Prostate gland (tissue), 2 donors: ENCODE data around the gene ZBTB16. TPM values are rescaled to one million over a fixed set of nuclear protein-coding genes. Genes with fewer than 3 reads are reported as not detected.
A peak's percentile ranks its signal among the peaks of the same experiment; 100 is the strongest.

Experiments
- DNase-seq: peaks from one replicate; pipeline ENCODE4 v3.0.0-alpha.2; 2019; ENCODE audit warnings: low spot score
- H3K27ac ChIP-seq, 2 donors: fragments of 200-600 bp; sonication (generic); 2 replicates each; pipeline ENCODE4 v1.5.1; 2017 to 2019
- H3K27me3 ChIP-seq: fragments of 200-600 bp; sonication (generic); replicated peaks from 2 replicates; pipeline ENCODE4 v1.5.1; 2019; ENCODE audit not compliant: insufficient read depth
- H3K36me3 ChIP-seq, 2 donors: fragments of 200-600 bp; sonication (generic); 1 replicate in 1 of 2; 2 replicates in 1 of 2; pipeline versions ENCODE4 v1.5.1 to v1.8.1; 2017 to 2019
- H3K4me1 ChIP-seq: fragments of 200-600 bp; sonication (generic); replicated peaks from 2 replicates; pipeline ENCODE4 v1.5.1; 2019
- H3K4me3 ChIP-seq, 2 donors: fragments of 200-600 bp; sonication (generic); 2 replicates each; pipeline ENCODE4 v1.5.1; 2017 to 2019
- H3K9me3 ChIP-seq: fragments of 200-600 bp; sonication (generic); 2 replicates; pipeline ENCODE4 v1.5.1; 2017
- POLR2A ChIP-seq: fragments of 450-650 bp; IDR thresholded peaks from one replicate; pipeline ENCODE4 v1.6.1; 2016; ENCODE audit warnings: antibody characterized with exemption, mild to moderate bottlenecking
- POLR2AphosphoS5 ChIP-seq: sonication (generic); formaldehyde crosslinking; IDR thresholded peaks from one replicate; pipeline ENCODE4 v1.6.1; 2017; ENCODE audit warnings: antibody characterized with exemption
- WGBS: methylation state at CpG from one replicate; pipeline ENCODE4 v1.1.5; 2018; 5-methylcytosine and 5-hydroxymethylcytosine counted together
- intact Hi-C: fragments of 100-400 bp; cut with DNase I; formaldehyde crosslinking; loops from one replicate; pipeline ENCODE4 v1.14.2; 2022
- total RNA-seq, 2 donors: library from RNA; depleted of rRNA; stranded (reverse); fragments of >200 nt; gene quantifications; one replicate each; pipeline ENCODE4 v1.1.0, GENCODE V29; 2016
- TF ChIP-seq, protein P1 (sequence below), 4 experiments: fragments of 200-600 bp in 2 of 4; fragments of 450-650 bp in 2 of 4; sonication (generic) in 2 of 4; IDR thresholded peaks; 1 replicate in 3 of 4; 2 replicates in 1 of 4; pipeline ENCODE4 v1.5.1; 2016 to 2019; ENCODE audit warnings: antibody characterized with exemption in 4 of 4, mild to moderate bottlenecking in 2 of 4, moderate library complexity in 2 of 4

Gene ZBTB16
- total RNA-seq, 2 donors from 2014 or later = 171 to 230 TPM

DNA sequence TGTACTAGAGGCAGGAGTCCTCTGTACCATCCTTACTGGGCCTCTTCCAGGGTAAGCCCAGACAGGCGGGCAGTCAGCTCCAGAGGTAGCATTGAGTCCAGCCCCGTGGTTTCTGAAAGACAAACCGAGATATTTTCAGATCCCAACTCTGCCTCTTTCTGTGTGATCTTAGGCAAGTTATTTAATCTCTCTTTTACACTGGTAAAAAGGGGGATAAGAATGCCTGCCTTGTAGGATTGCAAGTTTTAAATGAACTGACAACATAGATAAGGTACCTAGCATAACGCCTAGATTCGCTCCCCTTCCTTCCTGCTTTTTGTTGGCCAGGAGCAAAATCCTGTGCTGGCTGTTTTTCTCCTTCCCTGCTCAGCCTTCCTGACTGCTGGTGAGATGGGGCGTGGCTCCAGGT lies 180.2 kb downstream of the ZBTB16 start:
- TF ChIP-seq POLR2A = no peak
- TF ChIP-seq POLR2AphosphoS5 = no peak
- Histone ChIP-seq H3K36me3 (peaks cover 3 to 21% of the 10 kb centered on the region in 2 donors), H3K27ac (peak overlapping the region in 1 of 2 donors; percentile 17), H3K27me3 (no peaks in the 10 kb centered on the region), H3K4me1 (peaks cover 7% of the 10 kb centered on the region), H3K4me3 (no peak overlapping the region), H3K9me3 (no peaks in the 10 kb centered on the region)
- intact Hi-C loops = no loop called here
- DNase-seq = no peak
- WGBS = 79% methylated on average over 6 of the region's 6 CpGs

DNA sequence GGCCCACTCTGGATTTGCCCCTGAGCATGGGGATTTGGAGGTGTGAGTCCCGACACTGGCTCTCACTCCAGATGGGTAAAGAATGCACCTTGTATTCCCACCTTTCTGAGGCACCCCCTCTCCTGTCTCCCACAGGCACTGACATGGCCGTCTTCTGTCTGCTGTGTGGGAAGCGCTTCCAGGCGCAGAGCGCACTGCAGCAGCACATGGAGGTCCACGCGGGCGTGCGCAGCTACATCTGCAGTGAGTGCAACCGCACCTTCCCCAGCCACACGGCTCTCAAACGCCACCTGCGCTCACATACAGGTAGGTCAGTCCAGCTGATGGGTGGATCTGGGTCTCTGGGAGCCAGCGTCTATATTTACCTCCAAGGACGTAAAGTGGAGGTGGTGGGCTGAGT lies 182.5 kb downstream of the ZBTB16 start:
- peaks cover 4% of the 10 kb centered on the region for H3K4me1 ChIP-seq
- no peaks in the 10 kb centered on the region for H3K9me3 ChIP-seq
- intact Hi-C loops = no loop called here
- WGBS = 85% methylated on average over 15 of the region's 15 CpGs
- H3K36me3 ChIP-seq = peaks cover 3 to 21% of the 10 kb centered on the region in 2 donors
- no peak overlapping the region for H3K27ac ChIP-seq
- no peak overlapping the region for H3K4me3 ChIP-seq
- DNase-seq = no peak
- H3K27me3 ChIP-seq = no peaks in the 10 kb centered on the region
- TF ChIP-seq POLR2AphosphoS5 (no peak), POLR2A (no peak)
- TF ChIP-seq, protein P1, sequence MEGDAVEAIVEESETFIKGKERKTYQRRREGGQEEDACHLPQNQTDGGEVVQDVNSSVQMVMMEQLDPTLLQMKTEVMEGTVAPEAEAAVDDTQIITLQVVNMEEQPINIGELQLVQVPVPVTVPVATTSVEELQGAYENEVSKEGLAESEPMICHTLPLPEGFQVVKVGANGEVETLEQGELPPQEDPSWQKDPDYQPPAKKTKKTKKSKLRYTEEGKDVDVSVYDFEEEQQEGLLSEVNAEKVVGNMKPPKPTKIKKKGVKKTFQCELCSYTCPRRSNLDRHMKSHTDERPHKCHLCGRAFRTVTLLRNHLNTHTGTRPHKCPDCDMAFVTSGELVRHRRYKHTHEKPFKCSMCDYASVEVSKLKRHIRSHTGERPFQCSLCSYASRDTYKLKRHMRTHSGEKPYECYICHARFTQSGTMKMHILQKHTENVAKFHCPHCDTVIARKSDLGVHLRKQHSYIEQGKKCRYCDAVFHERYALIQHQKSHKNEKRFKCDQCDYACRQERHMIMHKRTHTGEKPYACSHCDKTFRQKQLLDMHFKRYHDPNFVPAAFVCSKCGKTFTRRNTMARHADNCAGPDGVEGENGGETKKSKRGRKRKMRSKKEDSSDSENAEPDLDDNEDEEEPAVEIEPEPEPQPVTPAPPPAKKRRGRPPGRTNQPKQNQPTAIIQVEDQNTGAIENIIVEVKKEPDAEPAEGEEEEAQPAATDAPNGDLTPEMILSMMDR (IDR thresholded peaks at IDR 0.05) = no peak

DNA sequence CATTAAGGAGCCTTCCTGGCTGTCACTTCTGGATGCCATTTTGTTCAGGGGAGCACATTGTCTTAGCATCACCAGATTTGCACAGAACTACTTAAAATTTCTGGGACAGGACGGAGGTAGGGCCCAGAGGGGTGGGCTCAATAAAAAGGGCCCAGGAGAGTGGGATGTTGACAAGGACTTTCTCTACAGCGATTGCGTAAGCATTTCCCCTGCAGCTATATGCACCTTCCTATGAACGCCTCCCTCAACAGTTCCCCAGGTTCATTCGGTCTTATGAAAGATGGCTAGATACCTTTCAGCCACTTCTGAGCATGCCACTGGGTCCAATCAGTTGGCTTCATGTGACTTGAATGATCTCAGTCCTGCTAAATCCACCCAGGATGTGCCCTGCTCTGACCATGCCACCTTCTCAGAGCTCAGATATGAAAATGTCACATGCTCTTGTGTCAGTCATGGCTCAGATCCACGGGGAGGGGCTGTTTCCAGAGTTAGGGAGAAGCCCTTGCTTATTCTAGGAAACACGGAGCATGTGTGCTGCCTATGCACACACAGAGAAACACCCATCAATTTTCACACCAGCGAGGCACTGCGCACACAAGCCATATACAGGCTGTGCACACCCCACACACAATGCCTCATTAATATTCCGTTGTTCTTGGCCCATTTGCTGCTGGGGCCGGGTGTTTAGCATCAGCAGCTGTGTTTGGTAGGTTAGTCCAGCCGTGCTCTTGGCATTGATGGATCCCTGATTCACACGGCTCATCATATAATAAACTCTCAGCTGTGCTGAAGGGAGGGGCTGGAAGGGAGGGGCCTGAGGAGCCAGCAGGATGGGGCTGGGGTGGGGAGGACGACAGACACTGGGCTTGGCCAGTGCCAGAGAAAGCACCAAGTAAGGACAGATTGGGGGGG lies 184.2 kb downstream of the ZBTB16 start:
- DNase-seq = no peak
- H3K4me1 ChIP-seq = no peaks in the 10 kb centered on the region

DNA sequence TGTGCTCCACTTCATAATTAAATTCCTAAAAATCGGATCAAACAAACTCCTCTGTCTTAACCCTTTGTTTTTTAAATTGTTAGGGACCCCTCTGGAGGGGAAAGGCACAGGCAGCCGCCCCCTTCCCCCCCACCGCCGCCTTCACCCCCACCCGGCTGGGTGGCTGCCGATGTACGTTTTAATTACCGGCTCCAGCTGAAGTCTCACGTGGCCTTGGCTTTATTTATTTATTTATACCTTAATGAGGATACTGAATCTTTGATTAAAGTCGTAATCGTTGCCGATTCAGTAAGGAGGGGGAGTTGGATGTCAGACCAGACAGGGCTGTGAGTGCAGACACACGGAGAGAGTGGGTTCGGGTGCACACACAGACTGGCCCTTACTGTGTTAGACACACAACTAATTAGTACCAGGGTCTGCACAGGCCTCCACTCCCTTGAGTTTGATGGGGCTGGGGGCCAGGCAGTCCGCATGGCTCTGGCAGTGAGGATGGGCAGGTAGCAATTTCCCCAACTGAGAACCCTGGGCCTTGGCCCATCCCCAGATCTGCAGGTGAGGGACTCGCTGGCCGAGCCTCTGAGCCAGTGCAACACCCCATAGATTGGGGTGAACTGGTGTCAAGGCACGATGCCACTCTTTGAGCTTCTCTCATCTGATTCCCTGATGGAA lies 185.3 kb downstream of the ZBTB16 start:
- H3K4me1 ChIP-seq = no peaks in the 10 kb centered on the region
- no peaks in the 10 kb centered on the region for H3K9me3 ChIP-seq
- peak overlapping the region in 1 of 2 donors; percentile 25 for H3K27ac ChIP-seq
- H3K27me3 ChIP-seq = no peaks in the 10 kb centered on the region
- intact Hi-C loops = no loop called here
- no peak overlapping the region for H3K4me3 ChIP-seq
- TF ChIP-seq POLR2A = no peak
- TF ChIP-seq, protein P1 (IDR thresholded peaks at IDR 0.05) = no peak
- 59% methylated on average over 18 of the region's 18 CpGs for WGBS
- peaks cover 3 to 28% of the 10 kb centered on the region in 2 donors for H3K36me3 ChIP-seq
- no peak for DNase-seq

More for the DNA sequence above, 184.2 kb downstream of the ZBTB16 start:
- WGBS = 47% methylated on average over 14 of the region's 14 CpGs
- Histone ChIP-seq H3K27ac (peak overlapping the region in 1 of 2 donors; percentile 25), H3K4me3 (no peak overlapping the region), H3K36me3 (peaks cover 3 to 27% of the 10 kb centered on the region in 2 donors), H3K27me3 (no peaks in the 10 kb centered on the region), H3K9me3 (no peaks in the 10 kb centered on the region)
- TF ChIP-seq POLR2A (no peak), POLR2AphosphoS5 (peak; percentile 14)
- intact Hi-C loops = no loop called here

DNA sequence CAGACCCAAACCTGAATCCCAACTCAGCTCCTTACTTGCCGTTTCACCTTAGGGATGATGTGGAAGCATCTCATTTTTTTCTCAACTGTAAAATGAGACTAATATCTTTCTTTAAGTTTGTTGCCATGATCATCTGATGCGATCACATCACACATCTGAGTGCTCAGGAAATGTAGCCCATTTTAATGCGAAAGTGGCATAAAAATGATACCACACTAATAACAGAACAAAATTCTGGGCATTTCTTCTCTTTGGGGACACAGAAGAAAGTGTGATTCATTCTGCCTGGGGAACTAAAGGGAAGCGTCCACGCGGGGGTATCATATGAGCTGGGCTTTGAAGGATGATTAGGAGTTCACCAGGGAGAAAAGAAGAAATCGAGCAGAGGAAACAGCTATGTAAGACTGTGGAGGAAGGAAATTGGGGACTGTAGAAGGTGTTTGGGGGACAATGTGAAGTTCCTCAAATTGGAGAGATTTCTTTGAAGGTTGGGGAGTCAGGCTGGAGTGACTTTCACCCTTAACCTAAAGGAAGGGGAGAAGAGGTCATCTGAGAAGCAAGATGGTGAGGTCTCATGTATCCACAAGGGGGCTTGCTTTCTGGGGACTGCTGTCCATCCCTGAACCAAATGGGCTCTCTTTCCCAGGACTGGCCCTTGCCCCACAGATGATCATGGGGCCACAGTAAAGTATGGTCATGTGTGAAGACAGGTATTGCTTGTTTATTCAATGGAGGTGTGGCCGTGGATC lies 187.0 kb downstream of the ZBTB16 start:
- WGBS = 92% methylated on average over 8 of the region's 8 CpGs
- intact Hi-C loops = no loop called here
- Histone ChIP-seq H3K27ac (no peak overlapping the region), H3K4me3 (no peak overlapping the region), H3K9me3 (no peaks in the 10 kb centered on the region), H3K27me3 (no peaks in the 10 kb centered on the region), H3K4me1 (peaks cover 2% of the 10 kb centered on the region), H3K36me3 (peaks cover 3 to 41% of the 10 kb centered on the region in 2 donors)
- DNase-seq = no peak
- TF ChIP-seq POLR2AphosphoS5 (no peak), POLR2A (no peak)
- TF ChIP-seq, protein P1 (IDR thresholded peaks at IDR 0.05) = no peak
